Panc1 (cell line): Measurements from ENCODE around the gene FGFBP2. TPM values are rescaled to one million over a fixed set of nuclear protein-coding genes. Genes with fewer than 3 reads are reported as not detected.

ENCODE experiments used
- ATAC-seq: fragments of 200-7000 bp; cut with Tn5 transposase; 2 replicates; pipeline ENCODE4 v1.9.1; 2020; ENCODE audit warnings: mild to moderate bottlenecking, moderate library complexity
- BruUV-seq: library from RNA; stranded (reverse); fragments of 400-500 nt; replicated peaks from 2 replicates; lab custom pipeline; 2021; lab: Mats Ljungman, UMichigan
- CTCF ChIA-PET: fragments of 300-600 bp; sonication (Branson Sonifier 250); formaldehyde crosslinking; loops from one replicate; lab custom pipeline; 2022; ENCODE audit warnings: antibody characterized with exemption; lab: Charles Lee
- POLR2A ChIA-PET: fragments of 300-600 bp; sonication (Branson Sonifier 250); formaldehyde crosslinking; loops from one replicate; lab custom pipeline; 2022; ENCODE audit warnings: antibody characterized with exemption; lab: Charles Lee
- DNase-seq: peaks from one replicate; pipeline ENCODE4 v3.0.0-alpha.2; 2010; ENCODE audit warnings: low read depth, low spot score
- H3K27ac ChIP-seq: 2 replicates; pipeline ENCODE4 v1.5.1; 2011; ENCODE audit warnings: mild to moderate bottlenecking, low read length, inconsistent platforms
- H3K27me3 ChIP-seq: fragments of 200-500 bp; sonication (Bioruptor generic); 2 replicates; pipeline ENCODE4 v1.6.0; 2014; ENCODE audit warnings: low read length, inconsistent platforms; ENCODE audit not compliant: control insufficient read depth, insufficient read depth
- H3K36me3 ChIP-seq: fragments of 200-500 bp; sonication (Bioruptor generic); 2 replicates; pipeline ENCODE4 v1.5.1; 2014; ENCODE audit warnings: inconsistent platforms, mild to moderate bottlenecking, low read length, moderate library complexity; ENCODE audit not compliant: control insufficient read depth, insufficient read depth
- H3K4me1 ChIP-seq: 2 replicates; pipeline ENCODE4 v1.5.1; 2011; ENCODE audit warnings: inconsistent platforms, mild to moderate bottlenecking, low read length, moderate library complexity; ENCODE audit not compliant: control insufficient read depth, insufficient read depth
- H3K4me3 ChIP-seq, 2 experiments: 2 replicates each; pipeline ENCODE4 v1.5.1; 2011 to 2012; ENCODE audit warnings: low read depth in 2 of 2, low read length in 2 of 2, mild to moderate bottlenecking in 2 of 2, inconsistent platforms in 1 of 2, moderate library complexity in 1 of 2
- H3K9me3 ChIP-seq: fragments of 200-500 bp; sonication (Bioruptor generic); 2 replicates; pipeline ENCODE4 v1.5.1; 2014; ENCODE audit warnings: low read depth, mild to moderate bottlenecking, inconsistent platforms, low read length, moderate library complexity; ENCODE audit not compliant: control insufficient read depth, insufficient read depth
- POLR2AphosphoS5 ChIP-seq: IDR thresholded peaks from 2 replicates; pipeline ENCODE4 v1.6.1; 2012; ENCODE audit warnings: mild to moderate bottlenecking, low read depth, low read length, moderate library complexity
- SIN3A ChIP-seq: IDR thresholded peaks from 2 replicates; pipeline ENCODE4 v1.6.1; 2012; ENCODE audit warnings: low read depth, mild to moderate bottlenecking, low read length, moderate library complexity, borderline replicate concordance; ENCODE audit not compliant: insufficient read depth
- TCF7L2 ChIP-seq: IDR thresholded peaks from 2 replicates; pipeline ENCODE4 v1.6.1; 2011; ENCODE audit warnings: mild to moderate bottlenecking, low read depth, low read length, inconsistent platforms
- in situ Hi-C: cut with HindIII; loops from 2 replicates; pipeline ENCODE4 v1.10.0; 2016; ENCODE audit warnings: low sequenced_read_pairs, low pct_unique_long_range_greater_than_20kb
- intact Hi-C: fragments of 100-400 bp; cut with micrococcal nuclease; formaldehyde crosslinking; loops from one replicate; pipeline ENCODE4 v1.10.0; 2022; ENCODE audit not compliant: unreplicated experiment
- total RNA-seq: library from RNA; stranded (reverse); gene quantifications from one replicate; pipeline ENCODE4 v1.2.1, GENCODE V29; 2021; ENCODE audit not compliant: unreplicated experiment
- TF ChIP-seq, protein P1 (sequence below): fragments of 450-650 bp; IDR thresholded peaks from 2 replicates; pipeline ENCODE4 v1.5.1; 2017; ENCODE audit warnings: mild to moderate bottlenecking
- TF ChIP-seq, protein P2 (sequence below), 2 experiments: IDR thresholded peaks; 2 replicates each; pipeline ENCODE4 v1.6.1; 2011 to 2012; ENCODE audit warnings: low read depth in 2 of 2, control low read depth in 1 of 2, low read length in 1 of 2, mild to moderate bottlenecking in 1 of 2, moderate library complexity in 1 of 2; ENCODE audit not compliant: insufficient read depth in 1 of 2

Gene FGFBP2
- total RNA-seq, 1 experiment from 2014 or later = 0.33 TPM

DNA sequence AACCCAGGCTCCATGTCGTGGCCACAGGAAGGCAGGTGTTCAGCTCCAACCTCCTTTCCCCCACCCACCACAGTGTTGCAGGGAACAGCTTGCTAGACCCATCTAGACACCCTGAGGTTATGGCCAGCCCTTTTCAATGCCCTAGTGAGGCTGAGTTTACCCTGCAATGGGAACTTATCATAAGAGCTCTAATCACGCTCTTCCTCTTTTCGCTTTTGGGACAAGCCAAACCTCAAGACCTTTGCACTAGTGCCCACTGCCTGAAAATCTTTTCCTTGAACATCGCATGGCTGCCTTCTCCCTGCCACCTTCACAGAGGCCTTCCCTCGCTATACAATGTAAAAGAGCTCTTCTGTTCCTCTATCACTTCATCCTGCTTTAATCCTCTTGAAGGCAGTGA is 2.4 kb upstream of the FGFBP2 start:
- ATAC-seq (no peak), DNase-seq (no peak)
- no TSS peak for BruUV-seq
- no peaks in the 10 kb centered on the region for H3K9me3 ChIP-seq
- POLR2A ChIA-PET = no interaction called here
- H3K4me1 ChIP-seq = no peaks in the 10 kb centered on the region; the same call in 1 of the 2 replicates
- CTCF ChIA-PET = no interaction called here
- in situ Hi-C loops = no loop called here
- H3K27ac ChIP-seq = no peak overlapping the region
- TF ChIP-seq TCF7L2 (no peak), POLR2AphosphoS5 (no peak), SIN3A (no peak)
- TF ChIP-seq, protein P1, sequence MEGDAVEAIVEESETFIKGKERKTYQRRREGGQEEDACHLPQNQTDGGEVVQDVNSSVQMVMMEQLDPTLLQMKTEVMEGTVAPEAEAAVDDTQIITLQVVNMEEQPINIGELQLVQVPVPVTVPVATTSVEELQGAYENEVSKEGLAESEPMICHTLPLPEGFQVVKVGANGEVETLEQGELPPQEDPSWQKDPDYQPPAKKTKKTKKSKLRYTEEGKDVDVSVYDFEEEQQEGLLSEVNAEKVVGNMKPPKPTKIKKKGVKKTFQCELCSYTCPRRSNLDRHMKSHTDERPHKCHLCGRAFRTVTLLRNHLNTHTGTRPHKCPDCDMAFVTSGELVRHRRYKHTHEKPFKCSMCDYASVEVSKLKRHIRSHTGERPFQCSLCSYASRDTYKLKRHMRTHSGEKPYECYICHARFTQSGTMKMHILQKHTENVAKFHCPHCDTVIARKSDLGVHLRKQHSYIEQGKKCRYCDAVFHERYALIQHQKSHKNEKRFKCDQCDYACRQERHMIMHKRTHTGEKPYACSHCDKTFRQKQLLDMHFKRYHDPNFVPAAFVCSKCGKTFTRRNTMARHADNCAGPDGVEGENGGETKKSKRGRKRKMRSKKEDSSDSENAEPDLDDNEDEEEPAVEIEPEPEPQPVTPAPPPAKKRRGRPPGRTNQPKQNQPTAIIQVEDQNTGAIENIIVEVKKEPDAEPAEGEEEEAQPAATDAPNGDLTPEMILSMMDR = no peak
- TF ChIP-seq, protein P2, sequence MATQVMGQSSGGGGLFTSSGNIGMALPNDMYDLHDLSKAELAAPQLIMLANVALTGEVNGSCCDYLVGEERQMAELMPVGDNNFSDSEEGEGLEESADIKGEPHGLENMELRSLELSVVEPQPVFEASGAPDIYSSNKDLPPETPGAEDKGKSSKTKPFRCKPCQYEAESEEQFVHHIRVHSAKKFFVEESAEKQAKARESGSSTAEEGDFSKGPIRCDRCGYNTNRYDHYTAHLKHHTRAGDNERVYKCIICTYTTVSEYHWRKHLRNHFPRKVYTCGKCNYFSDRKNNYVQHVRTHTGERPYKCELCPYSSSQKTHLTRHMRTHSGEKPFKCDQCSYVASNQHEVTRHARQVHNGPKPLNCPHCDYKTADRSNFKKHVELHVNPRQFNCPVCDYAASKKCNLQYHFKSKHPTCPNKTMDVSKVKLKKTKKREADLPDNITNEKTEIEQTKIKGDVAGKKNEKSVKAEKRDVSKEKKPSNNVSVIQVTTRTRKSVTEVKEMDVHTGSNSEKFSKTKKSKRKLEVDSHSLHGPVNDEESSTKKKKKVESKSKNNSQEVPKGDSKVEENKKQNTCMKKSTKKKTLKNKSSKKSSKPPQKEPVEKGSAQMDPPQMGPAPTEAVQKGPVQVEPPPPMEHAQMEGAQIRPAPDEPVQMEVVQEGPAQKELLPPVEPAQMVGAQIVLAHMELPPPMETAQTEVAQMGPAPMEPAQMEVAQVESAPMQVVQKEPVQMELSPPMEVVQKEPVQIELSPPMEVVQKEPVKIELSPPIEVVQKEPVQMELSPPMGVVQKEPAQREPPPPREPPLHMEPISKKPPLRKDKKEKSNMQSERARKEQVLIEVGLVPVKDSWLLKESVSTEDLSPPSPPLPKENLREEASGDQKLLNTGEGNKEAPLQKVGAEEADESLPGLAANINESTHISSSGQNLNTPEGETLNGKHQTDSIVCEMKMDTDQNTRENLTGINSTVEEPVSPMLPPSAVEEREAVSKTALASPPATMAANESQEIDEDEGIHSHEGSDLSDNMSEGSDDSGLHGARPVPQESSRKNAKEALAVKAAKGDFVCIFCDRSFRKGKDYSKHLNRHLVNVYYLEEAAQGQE (IDR thresholded peaks at IDR 0.05; ENCODE audit: insufficient read depth in 1 of 2, low read depth in 2 of 2, low read length in 1 of 2) = no peak
- intact Hi-C loops = no loop called here
- no peaks in the 10 kb centered on the region for H3K36me3 ChIP-seq
- H3K4me3 ChIP-seq = no peak overlapping the region
- no peaks in the 10 kb centered on the region for H3K27me3 ChIP-seq

DNA sequence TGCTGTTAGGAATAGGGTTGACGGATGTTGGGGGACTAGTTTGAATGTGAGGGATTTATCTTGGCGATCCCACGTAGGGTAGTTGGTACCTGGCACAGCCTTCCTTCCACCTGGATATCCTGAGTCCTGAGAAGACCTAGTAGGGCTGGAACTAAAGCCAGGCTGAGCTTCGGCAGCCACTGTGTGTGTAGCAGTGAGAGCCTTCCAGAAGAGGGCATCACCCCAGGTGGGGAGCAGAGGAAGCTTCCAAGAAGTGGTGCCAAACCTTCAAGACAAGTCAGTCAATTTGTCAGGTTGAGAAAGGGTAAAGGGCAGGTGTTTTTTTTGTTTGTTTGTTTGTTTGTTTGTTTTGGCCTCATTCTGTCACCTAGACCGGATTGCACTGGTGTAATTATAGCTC is 1.2 kb upstream of the FGFBP2 start:
- intact Hi-C loops (no loop called here), in situ Hi-C loops (no loop called here)
- no peak for TF ChIP-seq POLR2AphosphoS5
- TF ChIP-seq, protein P1 = peak; percentile 12; the same call in 1 of the 2 replicates
- TF ChIP-seq, protein P2 (IDR thresholded peaks at IDR 0.05; ENCODE audit: insufficient read depth in 1 of 2, low read depth in 2 of 2, low read length in 1 of 2) = no peak
- no peak for TF ChIP-seq TCF7L2
- no peak for TF ChIP-seq SIN3A
- H3K27me3 ChIP-seq = no peaks in the 10 kb centered on the region
- BruUV-seq = no TSS peak
- ChIA-PET POLR2A (no interaction called here), CTCF (interaction anchor here (0.6 kb wide), 1 partner anchor 303 kb away, joined by 6 read pairs; no protein-coding TSS in a partner anchor)
- H3K27ac ChIP-seq = no peak overlapping the region
- DNase-seq = no peak
- no peaks in the 10 kb centered on the region for H3K9me3 ChIP-seq
- no peak for ATAC-seq
- no peaks in the 10 kb centered on the region; the same call in 1 of the 2 replicates for H3K4me1 ChIP-seq
- H3K4me3 ChIP-seq = no peak overlapping the region
- no peaks in the 10 kb centered on the region for H3K36me3 ChIP-seq
